Right lobe of liver (tissue), 6 donors: ENCODE measurements around the gene LDB2. TPM values are rescaled to one million over a fixed set of nuclear protein-coding genes. Genes with fewer than 3 reads are reported as not detected.

Experiments used
- ATAC-seq, 4 donors: fragments of 200-7000 bp; cut with Tn5 transposase; one replicate each; pipeline ENCODE4 v1.9.1; 2020; ENCODE audit warnings: mild to moderate bottlenecking in 4 of 4, moderate library complexity in 4 of 4
- DNase-seq, 3 donors: peaks; one replicate each; pipeline ENCODE4 v3.0.0-alpha.2; 2020
- H3K27ac ChIP-seq, 3 donors: fragments of 200-600 bp; one replicate each; pipeline ENCODE4 v1.8.0; 2022
- H3K27me3 ChIP-seq, 2 donors: fragments of 200-600 bp; one replicate each; pipeline ENCODE4 v1.8.0; 2022
- H3K36me3 ChIP-seq, 4 donors: fragments of 200-600 bp; sonication (generic) in 1 of 4; one replicate each; pipeline versions ENCODE4 v1.5.1 to v1.8.0; 2017 to 2022; ENCODE audit warnings: control low read depth in 1 of 4
- H3K4me1 ChIP-seq, 4 donors: fragments of 200-600 bp; sonication (generic) in 1 of 4; one replicate each; pipeline versions ENCODE4 v1.5.1 to v1.8.0; 2017 to 2022; ENCODE audit warnings: control low read depth in 1 of 4
- H3K4me3 ChIP-seq, 3 donors: fragments of 200-600 bp; one replicate each; pipeline ENCODE4 v1.8.0; 2022
- H3K9me3 ChIP-seq, 4 donors: fragments of 200-600 bp; sonication (generic) in 1 of 4; one replicate each; pipeline versions ENCODE4 v1.5.1 to v1.8.0; 2017 to 2022; ENCODE audit warnings: control low read depth in 1 of 4
- POLR2A ChIP-seq: fragments of 450-650 bp; IDR thresholded peaks from one replicate; pipeline ENCODE4 v1.6.1; 2017; ENCODE audit warnings: antibody characterized with exemption, mild to moderate bottlenecking
- WGBS: methylation state at CpG from one replicate; pipeline ENCODE4 v1.1.6; 2018; ENCODE audit warnings: low coverage, low lambda C conversion rate; ENCODE audit not compliant: insufficient coverage; ENCODE audit errors: missing lambda C conversion rate; 5-methylcytosine and 5-hydroxymethylcytosine counted together
- intact Hi-C, 2 donors: fragments of 100-400 bp; cut with DNase I; formaldehyde crosslinking; loops; one replicate each; pipeline versions ENCODE4 v1.11.2 to v1.14.1; 2022
- total RNA-seq, 6 experiments: library from RNA; depleted of rRNA in 2 of 6; stranded (reverse); fragments of >200 nt in 2 of 6; fragmentation: NEBNext Ultra II Directional in 3 of 6; extraction: Animal tissue kit (Norgen Biotek cat#: 25700) in 3 of 6; gene quantifications; one replicate each; pipeline versions ENCODE4 v1.1.0 to v1.2.4, GENCODE V29; 2016 to 2023
- TF ChIP-seq, protein P1 (sequence below), 4 donors: fragments of 200-600 bp in 3 of 4; fragments of 450-650 bp in 1 of 4; IDR thresholded peaks; one replicate each; pipeline versions ENCODE4 v1.5.1 to v1.8.0; 2016 to 2022; ENCODE audit warnings: antibody characterized with exemption in 4 of 4, mild to moderate bottlenecking in 2 of 4
- donor health status: DM: no; HTN: yes; CAD: no.
- donor health status: DM: no; HTN: no; CAD: no.
- donor health status: DM: no; HTN: no; CAD: no.
- donor health status: DM: no; HTN: yes; CAD: no.
- donor health status: DM: no; HTN: yes; CAD: no.

Gene LDB2
- total RNA-seq, 6 experiments from 2014 or later: 11.4 to 26.6 (median 17.3) TPM

- DNase-seq: no peak
- Histone ChIP-seq H3K4me1 (no peaks in the 10 kb centered on the region), H3K36me3 (no peaks in the 10 kb centered on the region), H3K4me3 (no peak overlapping the region), H3K27me3 (no peaks in the 10 kb centered on the region), H3K27ac (no peak overlapping the region), H3K9me3 (no peaks in the 10 kb centered on the region)
- 21% methylated on average over 4 of the region's 5 CpGs for WGBS
- TF ChIP-seq, protein P1, sequence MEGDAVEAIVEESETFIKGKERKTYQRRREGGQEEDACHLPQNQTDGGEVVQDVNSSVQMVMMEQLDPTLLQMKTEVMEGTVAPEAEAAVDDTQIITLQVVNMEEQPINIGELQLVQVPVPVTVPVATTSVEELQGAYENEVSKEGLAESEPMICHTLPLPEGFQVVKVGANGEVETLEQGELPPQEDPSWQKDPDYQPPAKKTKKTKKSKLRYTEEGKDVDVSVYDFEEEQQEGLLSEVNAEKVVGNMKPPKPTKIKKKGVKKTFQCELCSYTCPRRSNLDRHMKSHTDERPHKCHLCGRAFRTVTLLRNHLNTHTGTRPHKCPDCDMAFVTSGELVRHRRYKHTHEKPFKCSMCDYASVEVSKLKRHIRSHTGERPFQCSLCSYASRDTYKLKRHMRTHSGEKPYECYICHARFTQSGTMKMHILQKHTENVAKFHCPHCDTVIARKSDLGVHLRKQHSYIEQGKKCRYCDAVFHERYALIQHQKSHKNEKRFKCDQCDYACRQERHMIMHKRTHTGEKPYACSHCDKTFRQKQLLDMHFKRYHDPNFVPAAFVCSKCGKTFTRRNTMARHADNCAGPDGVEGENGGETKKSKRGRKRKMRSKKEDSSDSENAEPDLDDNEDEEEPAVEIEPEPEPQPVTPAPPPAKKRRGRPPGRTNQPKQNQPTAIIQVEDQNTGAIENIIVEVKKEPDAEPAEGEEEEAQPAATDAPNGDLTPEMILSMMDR (IDR thresholded peaks at IDR 0.05): no peak
- ATAC-seq: peak in 1 of 4 donors; percentile 52
- intact Hi-C loops: no loop called here
Observed at GRCh38 chr4:16626945-16627344, 271.5 kb downstream of the LDB2 start.

GRCh38 chr4:16622826-16623225 lies 275.6 kb downstream of the LDB2 start:
- Histone ChIP-seq H3K36me3 (no peaks in the 10 kb centered on the region), H3K27me3 (no peaks in the 10 kb centered on the region), H3K27ac (no peak overlapping the region), H3K9me3 (no peaks in the 10 kb centered on the region), H3K4me1 (no peaks in the 10 kb centered on the region), H3K4me3 (no peak overlapping the region)
- no peak for TF ChIP-seq POLR2A
- 12% methylated on average over 1 of the region's 1 CpG for WGBS
- DNase-seq: no peak
- intact Hi-C loops: no loop called here
- no peak for ATAC-seq

GRCh38 chr4:16617435-16617834 lies 281.0 kb downstream of the LDB2 start:
- H3K27me3 ChIP-seq: no peaks in the 10 kb centered on the region
- no peaks in the 10 kb centered on the region for H3K36me3 ChIP-seq
- intact Hi-C loops: no loop called here
- ATAC-seq (no peak), DNase-seq (no peak)
- no peaks in the 10 kb centered on the region for H3K9me3 ChIP-seq
- no peak overlapping the region for H3K4me3 ChIP-seq
- TF ChIP-seq POLR2A: no peak
- TF ChIP-seq, protein P1 (IDR thresholded peaks at IDR 0.05): no peak
- H3K27ac ChIP-seq: no peak overlapping the region
- no peaks in the 10 kb centered on the region for H3K4me1 ChIP-seq
- WGBS: 60% methylated on average over 5 of the region's 5 CpGs

- intact Hi-C loops: no loop called here
- H3K36me3 ChIP-seq: no peaks in the 10 kb centered on the region
- H3K4me3 ChIP-seq: no peak overlapping the region
- ATAC-seq (no peak), DNase-seq (no peak)
- no peaks in the 10 kb centered on the region for H3K27me3 ChIP-seq
- H3K9me3 ChIP-seq: no peaks in the 10 kb centered on the region
- 44% methylated on average over 6 of the region's 6 CpGs for WGBS
- H3K4me1 ChIP-seq: no peaks in the 10 kb centered on the region
- TF ChIP-seq, protein P1 (IDR thresholded peaks at IDR 0.05): no peak
- no peak for TF ChIP-seq POLR2A
- no peak overlapping the region for H3K27ac ChIP-seq
Observed at GRCh38 chr4:16617011-16617410, 281.4 kb downstream of the LDB2 start.

GRCh38 chr4:16609170-16609758 lies 289.2 kb downstream of the LDB2 start:
- H3K4me3 ChIP-seq: no peak overlapping the region
- no peaks in the 10 kb centered on the region for H3K9me3 ChIP-seq
- ATAC-seq (no peak), DNase-seq (no peak)
- WGBS: 70% methylated on average over 2 of the region's 10 CpGs
- no peak overlapping the region for H3K27ac ChIP-seq
- no peaks in the 10 kb centered on the region for H3K27me3 ChIP-seq
- intact Hi-C loops: no loop called here
- no peaks in the 10 kb centered on the region for H3K36me3 ChIP-seq
- TF ChIP-seq, protein P1 (IDR thresholded peaks at IDR 0.05): no peak
- no peaks in the 10 kb centered on the region for H3K4me1 ChIP-seq
